Measurements from ENCODE around the gene BAK1.
"Not testable (repeated sequence)": the region's sequence is repeated elsewhere in the genome, so short reads cannot be mapped to it uniquely, and the experiment has no call there.

Gene BAK1

GRCh38 chr6:33607126-33607783 lies 27.2 kb upstream of the BAK1 start:
- no peak for DNase-seq

- DNase-seq: no peak
These were observed 26.6 kb upstream of the BAK1 start for GRCh38 chr6:33606642-33607041.

- no peak for DNase-seq
These were observed 25.1 kb upstream of the BAK1 start for GRCh38 chr6:33604941-33605854.

GRCh38 chr6:33602180-33602579 lies 22.1 kb upstream of the BAK1 start:
- DNase-seq: no peak

- no peak for DNase-seq
These were observed 20.7 kb upstream of the BAK1 start for GRCh38 chr6:33600761-33601160.

GRCh38 chr6:33599413-33599938 lies 19.4 kb upstream of the BAK1 start:
- no peak for DNase-seq

- DNase-seq: no peak
These were observed 17.7 kb upstream of the BAK1 start for GRCh38 chr6:33597551-33598322.

GRCh38 chr6:33596894-33597293 lies 16.8 kb upstream of the BAK1 start:
- DNase-seq: not testable (repeated sequence)

- DNase-seq: no peak
These were observed 15.1 kb upstream of the BAK1 start for GRCh38 chr6:33595001-33595846.

- DNase-seq: no peak
These were observed 13.3 kb upstream of the BAK1 start for GRCh38 chr6:33593414-33593727.

GRCh38 chr6:33592595-33593413 lies 12.7 kb upstream of the BAK1 start:
- peak; percentile 59 for DNase-seq

- no peak for DNase-seq
These were observed 12.2 kb upstream of the BAK1 start for GRCh38 chr6:33592280-33592594.

- no peak for DNase-seq
These were observed 11.5 kb upstream of the BAK1 start for GRCh38 chr6:33591424-33592032.

GRCh38 chr6:33590531-33591198 lies 10.6 kb upstream of the BAK1 start:
- no peak for DNase-seq

- DNase-seq: no peak
These were observed 9.9 kb upstream of the BAK1 start for GRCh38 chr6:33589731-33590530.

GRCh38 chr6:33589392-33589730 lies 9.3 kb upstream of the BAK1 start:
- no peak for DNase-seq

- DNase-seq: no peak
These were observed 8.8 kb upstream of the BAK1 start for GRCh38 chr6:33588894-33589293.

GRCh38 chr6:33587529-33587928 lies 7.5 kb upstream of the BAK1 start:
- no peak for DNase-seq

GRCh38 chr6:33586108-33586640 lies 6.1 kb upstream of the BAK1 start:
- DNase-seq: no peak
